Activated naive CD4-positive, alpha-beta T cell treated with anti-CD3 and anti-CD28 coated beads, Interleukin-2, amount 10 ng/mL, durations not matched to agents 7 days and 5 days (primary cell): ENCODE data around the gene WDR76.

ENCODE experiments used
- CTCF ChIA-PET: fragments of 350-600 bp; sonication (Branson Sonifier 250); formaldehyde crosslinking; loops from one replicate; lab custom pipeline; 2021; ENCODE audit warnings: antibody characterized with exemption; lab: Charles Lee
- DNase-seq: peaks from one replicate; pipeline ENCODE4 v3.0.0-alpha.2; 2020
- H3K27ac Mint-ChIP-seq: one replicate; pipeline ENCODE4 v1.8.0; 2021; ENCODE audit warnings: mild to moderate bottlenecking, moderate library complexity, mixed read lengths
- H3K27me3 Mint-ChIP-seq: one replicate; pipeline ENCODE4 v1.8.0; 2021; ENCODE audit warnings: mild to moderate bottlenecking, mixed read lengths
- H3K36me3 Mint-ChIP-seq: one replicate; pipeline ENCODE4 v1.8.0; 2021; ENCODE audit warnings: mixed read lengths
- H3K4me1 Mint-ChIP-seq: one replicate; pipeline ENCODE4 v1.8.0; 2021; ENCODE audit warnings: mixed read lengths
- H3K4me3 Mint-ChIP-seq: one replicate; pipeline ENCODE4 v1.8.0; 2021; ENCODE audit warnings: mild to moderate bottlenecking, moderate library complexity, mixed read lengths
- H3K9me3 Mint-ChIP-seq: one replicate; pipeline ENCODE4 v1.8.0; 2021; ENCODE audit warnings: mixed read lengths

The WDR76 gene

DNA sequence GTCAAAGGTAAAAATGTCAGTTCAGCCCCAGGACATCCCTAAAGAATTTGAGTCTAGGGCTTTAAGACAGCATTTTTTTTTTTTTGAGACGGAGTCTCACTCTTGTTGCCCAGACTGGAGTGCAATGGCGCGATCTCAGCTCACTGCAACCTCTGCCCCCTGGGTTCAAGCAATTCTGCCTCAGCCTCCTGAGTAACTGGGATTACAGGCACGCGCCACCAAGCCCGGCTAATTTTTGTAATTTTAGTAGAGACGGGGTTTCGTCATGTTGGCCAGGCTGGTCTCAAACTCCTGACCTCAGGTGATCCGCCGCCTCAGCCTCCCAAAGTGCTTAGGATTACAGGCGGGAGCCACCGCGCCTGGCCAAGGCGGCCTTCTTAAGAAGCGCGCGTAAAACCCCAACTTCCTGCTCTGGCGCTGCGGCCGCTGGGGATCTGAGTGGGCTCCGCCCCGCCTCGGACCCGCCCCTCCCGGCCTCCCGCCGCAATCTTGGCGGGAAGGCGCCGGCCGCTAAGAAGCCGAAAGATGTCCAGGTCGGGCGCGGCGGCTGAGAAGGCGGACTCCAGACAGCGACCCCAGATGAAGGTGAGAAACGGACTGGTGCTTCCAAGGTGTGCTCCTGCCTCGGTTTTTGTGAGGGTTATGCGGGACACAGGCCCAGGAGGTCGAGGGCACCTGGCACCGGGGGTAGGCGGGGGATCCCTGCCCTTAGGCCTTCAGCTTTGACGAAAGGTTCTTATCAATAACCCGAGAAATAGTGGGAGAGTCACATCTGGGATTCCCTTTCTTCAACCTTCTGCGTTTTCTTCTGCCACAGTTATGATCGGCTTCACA lies at the start of gene WDR76:
Gene WDR76 (plus strand): TSS at position 495 of the 834 bp plus-strand sequence. CDS start 31 bp downstream, at position 526.
- peak within 1 kb of the TSS; percentile 83 for H3K4me3 Mint-ChIP-seq
- peak within 1 kb of the TSS; percentile 90 for H3K27ac Mint-ChIP-seq
- H3K9me3 Mint-ChIP-seq: no peaks in the 10 kb centered on the region
- no peaks in the 10 kb centered on the region for H3K27me3 Mint-ChIP-seq
- peaks cover 29% of the 10 kb centered on the region for H3K36me3 Mint-ChIP-seq
- H3K4me1 Mint-ChIP-seq: peaks cover 74% of the 10 kb centered on the region
- DNase-seq: peak; percentile 85
- CTCF ChIA-PET: no interaction called here

DNA sequence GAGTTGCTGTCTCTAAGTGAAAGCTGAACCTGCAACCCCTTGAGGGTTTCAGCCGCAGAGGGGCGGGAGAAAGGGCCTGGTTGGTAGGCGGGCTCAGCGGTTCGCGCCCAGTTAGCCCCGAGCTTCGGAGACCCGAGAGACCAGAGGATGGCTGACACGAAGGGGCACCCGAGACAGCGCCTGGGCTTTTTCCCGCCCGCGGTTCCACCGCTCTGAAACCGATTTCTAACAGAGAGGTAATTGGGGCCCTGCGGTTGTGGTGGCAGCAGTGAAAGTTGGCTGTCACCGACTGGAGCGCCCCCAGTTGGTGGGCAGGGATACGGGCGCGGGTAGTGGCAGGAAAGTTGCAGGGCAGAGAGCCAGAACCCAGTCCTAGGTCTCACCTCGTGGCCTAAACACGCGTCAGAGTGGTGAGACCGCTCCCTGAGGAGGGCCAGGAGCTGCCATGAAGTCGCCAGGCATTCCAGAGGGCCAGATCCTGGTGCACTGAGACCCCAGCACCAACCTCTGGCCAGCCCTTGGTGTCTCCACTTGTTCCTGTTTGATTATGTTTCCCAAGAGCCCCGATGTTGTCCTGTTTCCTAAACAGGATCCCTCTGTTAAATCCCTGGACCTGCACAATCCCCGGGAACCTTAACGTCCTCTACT lies 49.4 kb upstream of the WDR76 start:
- peaks cover 26% of the 10 kb centered on the region for H3K4me1 Mint-ChIP-seq
- peak; percentile 90 for DNase-seq
- H3K4me3 Mint-ChIP-seq: peak overlapping the region; percentile 91
- CTCF ChIA-PET: interaction anchor here (0.7 to 2.2 kb wide), 9 partner anchors 9 to 336 kb away, joined by 3 to 14 read pairs (median 5); partner anchors contain the start of gene MFAP1
- H3K9me3 Mint-ChIP-seq: no peaks in the 10 kb centered on the region
- H3K36me3 Mint-ChIP-seq: peaks cover 12% of the 10 kb centered on the region
- H3K27me3 Mint-ChIP-seq: peaks cover 9% of the 10 kb centered on the region
- peak overlapping the region; percentile 92 for H3K27ac Mint-ChIP-seq

- no peak for DNase-seq
- Mint-ChIP-seq H3K9me3 (no peaks in the 10 kb centered on the region), H3K27ac (peak overlapping the region; percentile 2), H3K4me1 (peaks cover 26% of the 10 kb centered on the region), H3K36me3 (peaks cover 3% of the 10 kb centered on the region), H3K4me3 (peak overlapping the region; percentile 7), H3K27me3 (peaks cover 9% of the 10 kb centered on the region)
- CTCF ChIA-PET: interaction anchor here (1.0 kb wide), 1 partner anchor 12 kb away, joined by 3 read pairs; no protein-coding TSS in a partner anchor
Observed at GRCh38 chr15:43779016-43779415, 47.8 kb upstream of the WDR76 start.

DNA sequence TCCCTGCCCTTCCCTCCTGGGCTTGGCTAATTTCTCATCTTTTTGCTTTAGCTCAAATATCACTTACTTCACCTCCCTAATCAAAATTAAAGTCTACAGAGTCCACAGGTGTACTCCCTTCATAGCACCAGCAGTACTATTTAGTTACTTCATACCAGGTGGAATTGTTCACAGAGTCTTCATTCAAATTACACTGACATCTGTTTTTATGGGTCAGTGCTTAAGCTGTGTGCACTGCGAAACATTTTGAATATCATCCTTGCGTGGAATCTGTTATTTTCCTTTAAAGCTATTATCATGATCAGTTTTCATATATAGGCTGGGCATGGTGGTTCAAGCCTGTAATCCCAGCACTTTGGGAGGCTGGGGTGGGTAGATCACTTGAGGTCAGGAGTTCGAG lies 37.4 kb upstream of the WDR76 start:
- H3K27ac Mint-ChIP-seq: no peak overlapping the region
- no peak overlapping the region for H3K4me3 Mint-ChIP-seq
- no peaks in the 10 kb centered on the region for H3K27me3 Mint-ChIP-seq
- peaks cover 20% of the 10 kb centered on the region for H3K4me1 Mint-ChIP-seq
- DNase-seq: no peak
- CTCF ChIA-PET: interaction anchor here (2.4 kb wide), 1 partner anchor 13 kb away, joined by 14 read pairs; the partner anchor contains the start of gene ELL3
- H3K36me3 Mint-ChIP-seq: peaks cover 22% of the 10 kb centered on the region
- H3K9me3 Mint-ChIP-seq: no peaks in the 10 kb centered on the region

DNA sequence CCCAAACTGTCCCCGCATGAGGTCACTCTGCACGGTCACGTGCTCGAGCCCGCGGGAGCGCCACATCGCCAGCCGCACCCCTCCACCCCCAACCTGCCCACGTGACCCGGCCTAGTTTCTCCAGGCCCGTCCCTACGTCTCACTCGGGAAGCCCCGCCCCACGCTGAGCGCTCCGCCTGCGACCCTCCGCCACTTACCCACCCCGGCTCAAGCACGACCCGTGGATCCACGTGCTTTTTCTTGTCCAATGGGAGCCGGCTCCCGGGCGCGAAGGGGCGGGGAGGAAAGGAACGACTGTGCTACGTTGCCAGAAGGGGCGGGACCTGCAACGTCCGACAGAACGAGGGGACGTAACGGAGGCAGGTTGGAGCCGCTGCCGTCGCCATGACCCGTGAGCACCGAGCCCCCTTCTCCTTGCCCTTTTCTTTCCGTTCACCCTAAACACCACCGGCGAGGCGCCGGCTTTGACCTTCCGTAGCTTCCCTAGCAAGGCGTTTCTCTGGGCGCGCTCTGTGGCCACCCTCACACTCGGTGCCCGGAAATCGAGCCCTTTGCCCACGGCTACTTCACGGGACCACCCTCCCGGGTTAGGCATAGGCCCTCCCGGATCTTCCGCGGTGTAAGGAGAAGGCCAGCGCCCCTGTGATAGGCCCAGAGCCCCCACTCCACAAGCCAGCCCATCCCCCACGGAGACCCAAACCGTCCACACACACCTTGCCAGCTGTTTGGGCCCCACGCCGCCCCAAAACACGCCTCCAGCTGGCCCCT lies 34.6 kb upstream of the WDR76 start, which contains the start of gene SERF2:
Gene SERF2 (plus strand): TSS at position 328 of the 768 bp plus-strand sequence. CDS start 57 bp downstream, at position 385.
- CTCF ChIA-PET: interaction anchor here (1.1 kb wide), 2 partner anchors 10 to 14 kb away, joined by 3 to 4 read pairs; no protein-coding TSS in a partner anchor

DNA sequence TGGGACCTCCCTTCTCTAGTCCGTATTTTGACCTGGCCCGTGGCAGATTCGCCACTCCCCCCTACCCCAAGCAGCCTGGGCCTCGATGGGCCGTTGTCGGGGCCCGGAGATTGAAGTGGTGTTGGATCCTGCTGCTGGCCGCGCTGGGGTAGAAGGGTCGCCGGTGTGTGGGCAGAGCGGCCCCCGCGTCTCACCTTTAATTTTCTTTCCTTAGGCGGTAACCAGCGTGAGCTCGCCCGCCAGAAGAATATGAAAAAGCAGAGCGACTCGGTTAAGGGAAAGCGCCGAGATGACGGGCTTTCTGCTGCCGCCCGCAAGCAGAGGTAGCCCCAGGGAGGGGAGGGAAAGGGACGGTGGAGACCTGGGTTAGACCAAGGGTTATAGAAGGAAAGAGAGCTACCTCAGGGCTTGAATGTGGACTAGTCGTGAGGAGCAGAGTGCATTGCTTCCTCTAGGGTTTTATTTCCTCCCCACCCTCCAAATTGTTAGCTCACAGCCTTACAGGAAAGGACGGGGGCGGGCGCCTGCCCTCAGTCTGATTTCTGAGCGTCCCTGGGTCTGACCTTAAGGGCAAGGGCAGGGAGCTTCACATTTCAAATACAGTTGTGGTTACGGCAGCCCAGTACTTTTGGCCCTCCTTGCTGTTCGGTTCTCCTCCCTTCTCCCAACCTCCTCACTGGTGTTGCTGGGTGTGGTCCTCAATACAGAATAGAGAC lies 33.9 kb upstream of the WDR76 start:
- H3K36me3 Mint-ChIP-seq: peaks cover 47% of the 10 kb centered on the region
- CTCF ChIA-PET: interaction anchor here (1.1 kb wide), 1 partner anchor 9 kb away, joined by 4 read pairs; no protein-coding TSS in a partner anchor
- H3K27me3 Mint-ChIP-seq: no peaks in the 10 kb centered on the region
- peak overlapping the region; percentile 97 for H3K27ac Mint-ChIP-seq
- H3K4me3 Mint-ChIP-seq: peak overlapping the region; percentile 95
- H3K9me3 Mint-ChIP-seq: no peaks in the 10 kb centered on the region
- peak; percentile 51 for DNase-seq
- peaks cover 40% of the 10 kb centered on the region for H3K4me1 Mint-ChIP-seq

More for the DNA sequence above, 34.6 kb upstream of the WDR76 start, which contains the start of gene SERF2:
- peak within 1 kb of the TSS; percentile 97 for H3K27ac Mint-ChIP-seq
- H3K4me1 Mint-ChIP-seq: peaks cover 40% of the 10 kb centered on the region
- H3K4me3 Mint-ChIP-seq: peak within 1 kb of the TSS; percentile 95
- DNase-seq: peak; percentile 100
- H3K9me3 Mint-ChIP-seq: no peaks in the 10 kb centered on the region
- H3K27me3 Mint-ChIP-seq: no peaks in the 10 kb centered on the region
- H3K36me3 Mint-ChIP-seq: peaks cover 43% of the 10 kb centered on the region

DNA sequence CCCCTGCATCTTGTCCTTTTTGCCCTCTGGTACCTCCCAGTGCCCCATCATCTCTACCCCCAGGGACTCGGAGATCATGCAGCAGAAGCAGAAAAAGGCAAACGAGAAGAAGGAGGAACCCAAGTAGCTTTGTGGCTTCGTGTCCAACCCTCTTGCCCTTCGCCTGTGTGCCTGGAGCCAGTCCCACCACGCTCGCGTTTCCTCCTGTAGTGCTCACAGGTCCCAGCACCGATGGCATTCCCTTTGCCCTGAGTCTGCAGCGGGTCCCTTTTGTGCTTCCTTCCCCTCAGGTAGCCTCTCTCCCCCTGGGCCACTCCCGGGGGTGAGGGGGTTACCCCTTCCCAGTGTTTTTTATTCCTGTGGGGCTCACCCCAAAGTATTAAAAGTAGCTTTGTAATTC lies 33.2 kb upstream of the WDR76 start:
- no peaks in the 10 kb centered on the region for H3K9me3 Mint-ChIP-seq

GRCh38 chr15:43794269-43795037 lies 32.3 kb upstream of the WDR76 start:
- Mint-ChIP-seq H3K27ac (peak overlapping the region; percentile 76), H3K4me1 (peaks cover 53% of the 10 kb centered on the region), H3K36me3 (peaks cover 58% of the 10 kb centered on the region), H3K4me3 (peak overlapping the region; percentile 95), H3K27me3 (no peaks in the 10 kb centered on the region), H3K9me3 (no peaks in the 10 kb centered on the region)
- no peak for DNase-seq
- CTCF ChIA-PET: no interaction called here

More for the DNA sequence above, 33.2 kb upstream of the WDR76 start:
- CTCF ChIA-PET: interaction anchor here (1.1 kb wide), 1 partner anchor 8 kb away, joined by 4 read pairs; no protein-coding TSS in a partner anchor
- Mint-ChIP-seq H3K36me3 (peaks cover 53% of the 10 kb centered on the region), H3K4me3 (peak overlapping the region; percentile 95), H3K4me1 (peaks cover 46% of the 10 kb centered on the region), H3K27ac (peak overlapping the region; percentile 97), H3K27me3 (no peaks in the 10 kb centered on the region)
- DNase-seq: no peak

GRCh38 chr15:43795197-43795596 lies 31.6 kb upstream of the WDR76 start:
- Mint-ChIP-seq H3K4me1 (peaks cover 60% of the 10 kb centered on the region), H3K9me3 (no peaks in the 10 kb centered on the region), H3K4me3 (no peak overlapping the region), H3K27ac (peak overlapping the region; percentile 12), H3K27me3 (no peaks in the 10 kb centered on the region), H3K36me3 (peaks cover 63% of the 10 kb centered on the region)
- DNase-seq: no peak
- CTCF ChIA-PET: interaction anchor here (1.1 kb wide), 1 partner anchor 27 kb away, joined by 3 read pairs; no protein-coding TSS in a partner anchor

DNA sequence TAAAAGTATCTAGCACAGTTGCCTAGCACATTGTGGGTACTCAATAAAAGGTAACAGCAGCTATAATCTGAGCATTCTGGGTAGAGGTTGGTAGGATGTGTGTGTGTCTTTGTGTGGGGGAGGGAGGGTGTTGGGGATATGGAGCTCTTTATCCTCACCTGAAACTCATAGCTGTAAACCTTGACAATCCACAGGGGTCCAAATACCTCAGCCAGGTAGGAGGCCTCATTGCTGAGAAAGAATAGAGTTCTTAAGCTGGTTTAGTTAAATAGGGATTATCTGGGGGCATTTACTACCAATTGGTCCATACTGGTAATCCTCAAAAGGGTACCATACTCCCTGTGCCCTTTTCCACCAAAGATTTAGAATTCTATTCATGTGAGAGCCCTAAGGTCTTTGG lies 30.8 kb upstream of the WDR76 start:
- no peaks in the 10 kb centered on the region for H3K27me3 Mint-ChIP-seq
- peak overlapping the region; percentile 26 for H3K27ac Mint-ChIP-seq
- peaks cover 69% of the 10 kb centered on the region for H3K36me3 Mint-ChIP-seq
- DNase-seq: no peak
- H3K9me3 Mint-ChIP-seq: no peaks in the 10 kb centered on the region
- no peak overlapping the region for H3K4me3 Mint-ChIP-seq
- CTCF ChIA-PET: interaction anchor here (1.1 kb wide), 1 partner anchor 26 kb away, joined by 3 read pairs; no protein-coding TSS in a partner anchor
- H3K4me1 Mint-ChIP-seq: peaks cover 66% of the 10 kb centered on the region

DNA sequence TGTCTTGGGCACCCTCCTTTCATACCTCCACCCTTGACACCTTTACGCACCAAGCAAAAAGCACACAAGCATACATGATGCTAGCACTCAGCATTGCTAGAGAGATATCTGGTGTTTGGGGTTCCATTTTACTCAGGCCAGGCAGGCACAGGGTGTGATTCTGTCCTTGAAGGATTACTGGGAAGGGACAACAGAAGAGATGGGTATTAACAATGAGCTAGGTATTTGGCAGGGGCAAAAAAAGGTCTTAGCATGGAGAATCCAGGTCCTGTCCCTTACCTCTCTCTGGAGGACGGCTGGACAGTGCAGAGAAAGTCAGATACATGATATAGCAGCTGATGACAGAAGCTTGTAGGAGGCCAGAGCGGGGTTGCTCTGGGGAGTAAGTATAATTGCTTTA lies 30.2 kb upstream of the WDR76 start:
- CTCF ChIA-PET: interaction anchor here (0.9 kb wide), 1 partner anchor 26 kb away, joined by 3 read pairs; no protein-coding TSS in a partner anchor
- Mint-ChIP-seq H3K27ac (peak overlapping the region; percentile 0), H3K4me1 (peaks cover 69% of the 10 kb centered on the region), H3K27me3 (no peaks in the 10 kb centered on the region), H3K4me3 (no peak overlapping the region), H3K36me3 (peaks cover 75% of the 10 kb centered on the region), H3K9me3 (no peaks in the 10 kb centered on the region)
- no peak for DNase-seq

GRCh38 chr15:43799209-43799944 lies 27.4 kb upstream of the WDR76 start:
- H3K27ac Mint-ChIP-seq: peak overlapping the region; percentile 94
- no peaks in the 10 kb centered on the region for H3K27me3 Mint-ChIP-seq
- DNase-seq: no peak
- H3K4me3 Mint-ChIP-seq: no peak overlapping the region
- peaks cover 65% of the 10 kb centered on the region for H3K36me3 Mint-ChIP-seq
- CTCF ChIA-PET: no interaction called here
- H3K9me3 Mint-ChIP-seq: no peaks in the 10 kb centered on the region
- H3K4me1 Mint-ChIP-seq: peaks cover 56% of the 10 kb centered on the region
